ENCODE measurements around the gene METTL24.

Gene METTL24

DNA sequence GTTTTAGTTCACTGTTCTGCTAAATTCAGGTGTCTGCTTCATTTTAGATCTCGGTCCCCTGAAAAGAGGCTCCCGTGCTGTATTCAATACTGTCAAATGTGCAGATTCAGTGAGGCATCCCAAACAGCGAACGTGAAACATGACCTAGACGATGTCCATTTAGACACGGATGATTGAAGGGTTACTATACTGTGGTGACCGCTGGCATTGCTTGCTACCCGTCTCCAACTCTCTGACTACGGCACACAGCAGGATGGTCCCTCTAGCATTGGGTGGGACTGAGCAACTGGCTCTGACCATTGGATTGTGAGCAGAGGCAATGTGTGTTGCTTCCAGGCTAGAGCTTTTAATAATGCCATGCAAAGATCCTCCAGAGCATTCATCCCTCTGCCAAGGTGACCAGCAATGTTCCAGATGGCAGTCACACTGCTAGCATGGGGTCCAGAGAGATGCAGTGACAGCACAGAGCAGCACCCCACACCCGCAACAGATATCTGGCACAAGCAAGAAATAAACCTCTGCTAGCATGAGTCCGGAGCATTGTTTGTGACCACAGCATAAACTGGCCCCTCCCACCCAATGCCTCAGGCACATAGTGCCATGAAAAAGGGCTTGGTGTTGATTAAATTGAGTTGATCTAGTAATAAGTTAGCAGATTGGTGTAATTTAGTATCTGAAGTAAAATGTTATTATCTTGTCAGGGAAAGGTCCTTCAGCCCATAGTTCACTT, 9.0 kb downstream of the METTL24 start:
- no peak for DNase-seq (ENCODE audit: low read depth)
- TF ChIP-seq, protein P1, sequence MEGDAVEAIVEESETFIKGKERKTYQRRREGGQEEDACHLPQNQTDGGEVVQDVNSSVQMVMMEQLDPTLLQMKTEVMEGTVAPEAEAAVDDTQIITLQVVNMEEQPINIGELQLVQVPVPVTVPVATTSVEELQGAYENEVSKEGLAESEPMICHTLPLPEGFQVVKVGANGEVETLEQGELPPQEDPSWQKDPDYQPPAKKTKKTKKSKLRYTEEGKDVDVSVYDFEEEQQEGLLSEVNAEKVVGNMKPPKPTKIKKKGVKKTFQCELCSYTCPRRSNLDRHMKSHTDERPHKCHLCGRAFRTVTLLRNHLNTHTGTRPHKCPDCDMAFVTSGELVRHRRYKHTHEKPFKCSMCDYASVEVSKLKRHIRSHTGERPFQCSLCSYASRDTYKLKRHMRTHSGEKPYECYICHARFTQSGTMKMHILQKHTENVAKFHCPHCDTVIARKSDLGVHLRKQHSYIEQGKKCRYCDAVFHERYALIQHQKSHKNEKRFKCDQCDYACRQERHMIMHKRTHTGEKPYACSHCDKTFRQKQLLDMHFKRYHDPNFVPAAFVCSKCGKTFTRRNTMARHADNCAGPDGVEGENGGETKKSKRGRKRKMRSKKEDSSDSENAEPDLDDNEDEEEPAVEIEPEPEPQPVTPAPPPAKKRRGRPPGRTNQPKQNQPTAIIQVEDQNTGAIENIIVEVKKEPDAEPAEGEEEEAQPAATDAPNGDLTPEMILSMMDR (IDR thresholded peaks at IDR 0.05; ENCODE audit: low read depth, low read length, missing control alignments) = no peak
- no peak overlapping the region for H3K4me3 ChIP-seq (ENCODE audit: low read depth, low read length)

DNA sequence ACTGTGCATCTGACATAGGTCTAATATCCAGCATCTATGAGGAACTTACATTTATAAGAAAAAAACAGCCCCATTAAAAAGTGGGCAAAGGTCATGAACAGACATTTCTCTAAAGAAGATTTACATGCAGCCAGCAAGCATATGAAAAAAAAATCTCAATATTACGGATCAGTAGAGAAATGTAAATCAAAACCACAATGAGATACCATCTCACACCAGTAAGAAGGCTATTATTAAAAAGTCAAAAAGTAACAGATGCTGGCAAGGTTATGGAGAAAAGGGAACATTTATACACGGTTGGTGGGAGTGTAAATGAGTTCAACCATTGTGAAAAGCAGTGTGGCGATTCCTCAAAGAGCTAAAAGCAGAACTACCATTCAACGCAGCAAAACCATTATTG, 13.1 kb downstream of the METTL24 start:
- no peak overlapping the region for H3K4me3 ChIP-seq (ENCODE audit: low read depth, low read length)
- no peak for DNase-seq (ENCODE audit: low read depth)
- TF ChIP-seq, protein P1 (IDR thresholded peaks at IDR 0.05; ENCODE audit: low read depth, low read length, missing control alignments) = no peak

DNA sequence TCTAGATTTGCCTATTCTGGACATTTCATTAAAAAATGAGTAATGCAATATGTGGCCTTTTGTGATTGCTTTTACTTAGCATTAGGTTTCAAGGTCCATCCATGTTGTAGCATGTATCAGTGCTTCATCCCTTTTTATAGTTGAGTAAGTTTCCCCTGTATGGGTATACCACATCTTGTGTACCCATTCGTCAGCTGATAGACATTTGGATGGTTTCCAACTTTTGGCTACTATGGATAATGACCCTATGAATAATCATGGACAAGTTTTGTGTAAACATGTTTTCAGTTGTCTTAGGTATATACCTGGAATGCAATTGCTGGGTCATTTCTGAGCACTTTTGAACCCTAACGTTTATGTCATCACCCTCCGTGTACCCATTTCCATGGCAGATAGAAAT, 15.4 kb downstream of the METTL24 start:
- no peak overlapping the region for H3K4me3 ChIP-seq (ENCODE audit: low read depth, low read length)
- TF ChIP-seq, protein P1 (IDR thresholded peaks at IDR 0.05; ENCODE audit: low read depth, low read length, missing control alignments) = no peak

DNA sequence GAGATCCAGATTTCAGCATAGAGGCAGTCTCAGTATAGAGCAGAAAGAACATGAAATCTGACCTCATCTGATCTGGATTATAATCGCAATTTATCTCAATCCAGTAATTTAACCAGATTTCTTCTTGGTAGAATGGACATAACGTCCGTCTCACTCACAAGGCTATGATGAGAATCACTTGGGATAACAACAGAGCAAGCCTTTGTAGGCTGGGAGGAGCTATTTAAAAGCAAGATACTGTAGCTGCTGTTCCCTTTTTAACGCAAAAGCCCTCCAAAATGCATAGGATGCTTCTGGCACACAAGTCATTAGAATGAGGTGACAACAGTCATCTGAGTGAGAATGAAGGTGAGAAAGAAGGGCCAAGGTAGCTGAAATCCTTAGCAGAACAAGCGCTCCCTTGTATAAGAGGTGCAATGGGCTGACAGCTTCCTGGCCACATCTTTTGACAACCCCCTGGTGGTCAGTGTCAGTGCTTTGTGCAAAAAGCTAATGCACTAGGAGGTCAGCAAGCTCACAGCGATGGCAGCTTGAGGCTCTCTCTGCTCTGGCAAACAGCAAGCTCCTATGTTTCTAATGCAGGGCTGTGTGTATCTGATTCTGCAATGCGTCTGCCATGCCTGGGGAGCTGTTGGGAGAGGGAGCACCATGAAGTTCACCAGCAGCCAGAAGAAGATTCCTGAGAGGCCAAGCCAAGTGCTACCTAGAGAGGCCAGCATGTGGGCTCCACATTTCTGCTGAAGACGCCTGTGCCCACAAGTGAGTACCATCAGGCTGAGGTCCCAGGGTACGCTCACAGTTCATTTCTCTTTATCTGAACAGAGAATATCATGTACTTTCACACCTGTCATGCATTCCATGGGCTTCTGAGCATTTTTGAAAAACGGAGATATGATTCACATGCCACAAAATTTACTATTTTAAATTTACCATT, 16.2 kb downstream of the METTL24 start:
- H3K4me3 ChIP-seq (ENCODE audit: low read depth, low read length) = no peak overlapping the region
- DNase-seq (ENCODE audit: low read depth) = no peak
- TF ChIP-seq, protein P1 (IDR thresholded peaks at IDR 0.05; ENCODE audit: low read depth, low read length, missing control alignments) = peak; percentile 31

More for the DNA sequence above, 15.4 kb downstream of the METTL24 start:
- no peak for DNase-seq (ENCODE audit: low read depth)

DNA sequence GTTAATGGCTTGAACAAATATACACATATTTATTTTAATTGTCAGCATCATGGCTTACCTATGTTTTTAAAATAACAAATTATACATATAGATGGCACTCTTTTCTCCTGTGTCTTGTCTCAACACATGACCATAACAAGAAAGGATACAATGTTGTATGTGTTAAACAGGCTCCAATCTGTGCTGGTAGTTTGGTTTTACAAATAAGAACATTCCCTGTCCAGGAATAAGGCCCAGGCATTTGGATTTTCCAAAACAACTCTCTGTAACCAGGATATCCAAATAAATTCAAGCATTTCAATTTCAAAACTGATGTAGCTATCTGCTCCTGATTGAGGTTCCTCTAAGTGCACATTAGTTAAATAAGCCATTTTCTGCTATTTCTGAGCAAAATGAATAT, 17.1 kb downstream of the METTL24 start:
- no peak for DNase-seq (ENCODE audit: low read depth)
- TF ChIP-seq, protein P1 (IDR thresholded peaks at IDR 0.05; ENCODE audit: low read depth, low read length, missing control alignments) = no peak
- H3K4me3 ChIP-seq (ENCODE audit: low read depth, low read length) = no peak overlapping the region

DNA sequence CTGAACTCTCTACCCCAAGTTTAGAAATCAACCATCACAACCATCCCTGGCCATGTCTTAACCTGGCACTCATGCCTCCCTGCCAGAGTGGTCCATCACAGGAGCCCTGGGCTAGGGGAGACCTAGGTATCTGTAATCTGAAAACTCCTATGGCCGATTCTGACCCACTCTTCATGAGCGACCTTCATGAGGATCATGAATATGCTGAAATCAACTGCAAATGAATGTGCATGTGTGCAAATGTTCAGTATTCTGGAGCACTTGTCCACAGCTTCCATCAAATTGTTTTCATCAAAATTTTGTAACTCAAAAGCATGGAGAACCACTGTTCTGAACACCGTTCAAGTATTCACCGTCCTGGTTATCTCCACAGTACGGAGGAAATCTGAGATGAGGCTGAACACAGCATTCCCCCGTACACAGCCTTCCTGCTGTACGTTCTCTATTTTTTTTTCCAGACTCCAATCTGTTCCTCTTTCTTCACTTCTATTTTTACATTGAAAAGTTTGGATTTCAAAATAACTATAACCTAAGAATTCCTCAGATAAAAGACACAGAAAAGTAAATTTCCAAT, 17.7 kb downstream of the METTL24 start:
- no peak for DNase-seq (ENCODE audit: low read depth)
- TF ChIP-seq, protein P1 (IDR thresholded peaks at IDR 0.05; ENCODE audit: low read depth, low read length, missing control alignments) = no peak
- H3K4me3 ChIP-seq (ENCODE audit: low read depth, low read length) = no peak overlapping the region

All from GM12864 (cell line).